Gastroesophageal sphincter (tissue), 4 donors: ENCODE data around the gene JMJD8. TPM values are rescaled to one million over a fixed set of nuclear protein-coding genes. Genes with fewer than 3 reads are reported as not detected.

Source experiments
- ATAC-seq: fragments of 150-250 bp; one replicate; pipeline ENCODE4 v1.9.1; 2016; ENCODE audit warnings: mild to moderate bottlenecking, moderate library complexity
- H3K27ac ChIP-seq, 4 donors: fragments of 200-600 bp; sonication (generic) in 3 of 4; 1 replicate in 3 of 4; 2 replicates in 1 of 4; pipeline ENCODE4 v1.5.1; 2016 to 2019
- H3K27me3 ChIP-seq: fragments of 200-600 bp; sonication (generic); one replicate; pipeline ENCODE4 v1.5.1; 2019
- H3K36me3 ChIP-seq, 2 donors: fragments of 200-600 bp; sonication (generic); one replicate each; pipeline ENCODE4 v1.5.1; 2019; ENCODE audit warnings: control low read depth in 1 of 2
- H3K4me1 ChIP-seq, 3 donors: fragments of 200-600 bp; sonication (generic); 1 replicate in 2 of 3; 2 replicates in 1 of 3; pipeline ENCODE4 v1.5.1; 2016 to 2019; ENCODE audit warnings: control low read depth in 2 of 3
- H3K4me3 ChIP-seq, 2 donors: fragments of 200-600 bp; sonication (generic); one replicate each; pipeline ENCODE4 v1.5.1; 2019; ENCODE audit warnings: mild to moderate bottlenecking in 1 of 2, moderate library complexity in 1 of 2
- H3K9me3 ChIP-seq, 3 donors: fragments of 200-600 bp; sonication (generic); one replicate each; pipeline ENCODE4 v1.5.1; 2017 to 2019; ENCODE audit warnings: control low read depth in 2 of 3
- CTCF ChIP-seq, 4 experiments: fragments of 200-600 bp in 2 of 4; fragments of 450-650 bp in 2 of 4; sonication (generic) in 1 of 4; IDR thresholded peaks; one replicate each; pipeline ENCODE4 v1.5.1; 2017 to 2019; ENCODE audit warnings: antibody characterized with exemption in 4 of 4, mild to moderate bottlenecking in 2 of 4, moderate library complexity in 2 of 4
- EP300 ChIP-seq: sonication (generic); formaldehyde crosslinking; IDR thresholded peaks from one replicate; pipeline ENCODE4 v1.6.1; 2017; ENCODE audit warnings: antibody characterized with exemption, mild to moderate bottlenecking
- POLR2A ChIP-seq, 2 donors: fragments of 450-650 bp; IDR thresholded peaks; one replicate each; pipeline ENCODE4 v1.6.1; 2017; ENCODE audit warnings: antibody characterized with exemption in 2 of 2, mild to moderate bottlenecking in 2 of 2, moderate library complexity in 1 of 2
- POLR2AphosphoS5 ChIP-seq: sonication (generic); formaldehyde crosslinking; IDR thresholded peaks from one replicate; pipeline ENCODE4 v1.6.1; 2017; ENCODE audit warnings: antibody characterized with exemption
- WGBS, 2 donors: methylation state at CpG; one replicate each; pipeline ENCODE4 v1.1.5; 2018; ENCODE audit warnings: low coverage in 1 of 2; 5-methylcytosine and 5-hydroxymethylcytosine counted together
- total RNA-seq, 4 donors: library from RNA; depleted of rRNA; stranded (reverse); fragments of >200 nt; gene quantifications; one replicate each; pipeline ENCODE4 v1.1.0, GENCODE V29; 2016

JMJD8 gene
- total RNA-seq, 4 donors from 2014 or later = 70.2 to 109 (median 90.5) TPM

- H3K9me3 ChIP-seq = no peaks in the 10 kb centered on the region
- H3K4me3 ChIP-seq = no peak overlapping the region
- H3K27ac ChIP-seq = no peak overlapping the region
- TF ChIP-seq EP300 (no peak), POLR2A (IDR thresholded peaks at IDR 0.05) (no peak), POLR2AphosphoS5 (no peak), CTCF (IDR thresholded peaks at IDR 0.05) (no peak)
- ATAC-seq = no peak
- WGBS, 2 donors = 73 to 87% methylated on average over 2 to 4 of the region's 6 CpGs
- no peaks in the 10 kb centered on the region for H3K27me3 ChIP-seq
- peaks cover 0 to 15% of the 10 kb centered on the region in 2 donors for H3K36me3 ChIP-seq
- H3K4me1 ChIP-seq = peaks cover 0 to 68% (median 32%) of the 10 kb centered on the region in 3 donors
Measured at GRCh38 chr16:718922-719321, 34.8 kb upstream of the JMJD8 start.

- no peaks in the 10 kb centered on the region for H3K27me3 ChIP-seq
- TF ChIP-seq EP300 (no peak), POLR2A (IDR thresholded peaks at IDR 0.05) (no peak), POLR2AphosphoS5 (no peak), CTCF (IDR thresholded peaks at IDR 0.05) (no peak)
- 92% methylated on average over 2 of the region's 9 CpGs; no CpG with 5 or more reads in 1 of the 2 donors for WGBS, 2 donors
- H3K9me3 ChIP-seq = no peaks in the 10 kb centered on the region
- H3K36me3 ChIP-seq = peaks cover 0 to 15% of the 10 kb centered on the region in 2 donors
- peaks cover 0 to 68% (median 32%) of the 10 kb centered on the region in 3 donors for H3K4me1 ChIP-seq
- ATAC-seq = no peak
- no peak overlapping the region for H3K27ac ChIP-seq
- no peak overlapping the region for H3K4me3 ChIP-seq
Measured at GRCh38 chr16:718389-718788, 34.3 kb upstream of the JMJD8 start.

DNA sequence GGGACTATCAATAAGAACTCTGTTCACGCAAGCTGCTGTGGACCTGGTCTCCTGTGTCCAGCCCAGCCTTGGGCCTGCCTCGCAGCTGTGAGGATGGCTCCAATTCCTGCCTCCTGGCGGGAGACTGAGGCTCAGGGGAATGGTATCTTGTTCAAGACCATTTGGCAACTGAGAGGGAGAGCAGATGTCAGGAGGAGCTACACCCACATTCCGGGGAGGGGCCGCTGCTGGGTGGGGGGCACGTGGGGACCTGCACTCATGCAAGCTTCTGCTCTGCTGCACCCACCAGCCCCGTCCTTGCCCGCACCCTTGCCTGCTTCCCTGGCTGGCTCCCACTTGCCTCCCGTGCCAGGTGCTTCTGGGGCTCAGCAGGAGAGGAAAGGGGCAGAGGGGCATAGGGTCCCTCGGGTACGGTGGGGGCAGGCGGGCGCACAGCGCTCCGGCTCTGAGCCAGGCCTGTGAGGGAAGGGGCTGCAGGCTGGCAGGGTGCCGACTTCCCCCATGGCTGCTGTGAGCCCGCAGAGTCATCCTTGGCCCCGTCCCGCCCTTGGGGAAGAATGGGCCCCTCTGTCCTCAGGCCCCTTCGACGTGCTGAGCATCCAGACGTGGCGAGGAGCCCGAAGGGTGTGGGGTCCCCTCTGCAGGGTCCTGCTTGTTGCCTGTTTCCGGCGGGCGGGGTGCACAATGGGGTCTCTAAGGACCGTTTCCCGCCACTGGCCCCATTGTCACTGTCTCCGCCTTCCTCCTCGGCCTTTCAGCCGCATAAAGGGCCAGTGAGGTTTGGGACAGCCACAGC, 33.5 kb upstream of the JMJD8 start:
- peaks cover 0 to 13% of the 10 kb centered on the region in 2 donors for H3K36me3 ChIP-seq
- H3K27me3 ChIP-seq = no peaks in the 10 kb centered on the region
- TF ChIP-seq POLR2A (IDR thresholded peaks at IDR 0.05) = no peak
- no peak for TF ChIP-seq EP300
- no peak for TF ChIP-seq CTCF (IDR thresholded peaks at IDR 0.05)
- TF ChIP-seq POLR2AphosphoS5 = no peak
- no peak for ATAC-seq
- no peak overlapping the region for H3K4me3 ChIP-seq
- H3K27ac ChIP-seq = peak overlapping the region in 1 of 4 donors; percentile 24
- no peaks in the 10 kb centered on the region for H3K9me3 ChIP-seq
- H3K4me1 ChIP-seq = peaks cover 0 to 68% (median 32%) of the 10 kb centered on the region in 3 donors
- no CpG with 5 or more reads among the region's 32 CpGs for WGBS, 2 donors

DNA sequence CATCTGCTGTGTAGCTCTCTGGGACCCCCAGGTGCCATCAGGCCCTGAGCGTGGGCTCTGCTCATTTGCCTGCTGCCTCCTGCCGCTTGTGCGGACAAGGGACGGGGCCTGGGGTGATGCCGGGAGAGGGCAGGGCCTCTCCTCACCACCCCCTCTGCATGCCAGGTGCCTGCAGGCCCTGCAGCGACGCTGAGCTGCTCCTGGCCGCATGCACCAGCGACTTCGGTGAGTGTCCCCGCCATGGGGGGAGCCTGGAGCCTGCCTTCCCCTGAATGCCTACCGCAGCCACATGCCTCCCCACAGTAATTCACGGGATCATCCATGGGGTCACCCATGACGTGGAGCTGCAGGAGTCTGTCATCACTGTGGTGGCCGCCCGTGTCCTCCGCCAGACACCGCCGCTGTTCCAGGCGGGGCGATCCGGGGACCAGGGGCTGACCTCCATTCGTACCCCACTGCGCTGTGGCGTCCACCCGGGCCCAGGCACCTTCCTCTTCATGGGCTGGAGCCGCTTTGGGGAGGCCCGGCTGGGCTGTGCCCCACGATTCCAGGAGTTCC, 32.7 kb upstream of the JMJD8 start:
- 92% methylated on average over 2 of the region's 29 CpGs; no CpG with 5 or more reads in 1 of the 2 donors for WGBS, 2 donors
- no peak for ATAC-seq
- no peak overlapping the region for H3K27ac ChIP-seq
- no peaks in the 10 kb centered on the region for H3K9me3 ChIP-seq
- peaks cover 0 to 7% of the 10 kb centered on the region in 2 donors for H3K36me3 ChIP-seq
- peaks cover 0 to 62% (median 28%) of the 10 kb centered on the region in 3 donors for H3K4me1 ChIP-seq
- H3K27me3 ChIP-seq = peaks cover 6% of the 10 kb centered on the region
- no peak for TF ChIP-seq POLR2AphosphoS5
- H3K4me3 ChIP-seq = no peak overlapping the region

GRCh38 chr16:716200-716568, 32.0 kb upstream of the JMJD8 start:
- peak overlapping the region in 2 of 4 donors; percentile 64 to 80 for H3K27ac ChIP-seq
- 11% methylated on average over 5 of the region's 12 CpGs; no CpG with 5 or more reads in 1 of the 2 donors for whole genome bisulfite sequencing, 2 donors
- H3K36me3 ChIP-seq = peaks cover 0 to 6% of the 10 kb centered on the region in 2 donors
- ATAC-seq = no peak
- TF ChIP-seq POLR2AphosphoS5 (no peak), CTCF (IDR thresholded peaks at IDR 0.05) (no peak), EP300 (no peak), POLR2A (IDR thresholded peaks at IDR 0.05) (no peak)
- H3K27me3 ChIP-seq = peaks cover 13% of the 10 kb centered on the region
- peaks cover 0 to 62% (median 23%) of the 10 kb centered on the region in 3 donors for H3K4me1 ChIP-seq
- H3K4me3 ChIP-seq = peak overlapping the region in 1 of 2 donors; percentile 79
- no peaks in the 10 kb centered on the region for H3K9me3 ChIP-seq
